GM12891 (cell line): ENCODE measurements around the gene MARCHF9.

ENCODE experiments used
- DNase-seq: peaks from one replicate; pipeline ENCODE4 v3.0.0; 2011; ENCODE audit warnings: low spot score; ENCODE audit not compliant: insufficient read length
- FAIRE-seq: peaks from 2 replicates; lab custom pipeline; 2011; peaks lifted over from hg19 to GRCh38; lab: Jason Lieb, UNC
- PAX5 ChIP-seq: IDR thresholded peaks from 2 replicates; pipeline ENCODE4 v1.6.1; 2011; ENCODE audit warnings: low read length, moderate library complexity, mild to moderate bottlenecking; ENCODE audit not compliant: insufficient read depth, severe bottlenecking
- POLR2A ChIP-seq: IDR thresholded peaks from 2 replicates; pipeline ENCODE4 v1.6.1; 2011; ENCODE audit warnings: low read depth, low read length, control low read depth
- POLR2AphosphoS5 ChIP-seq: IDR thresholded peaks from 2 replicates; pipeline ENCODE4 v1.6.1; 2011; ENCODE audit warnings: low read depth, low read length, control low read depth
- POU2F2 ChIP-seq: IDR thresholded peaks from 2 replicates; pipeline ENCODE4 v1.6.1; 2011; ENCODE audit warnings: low read depth, mild to moderate bottlenecking, control low read depth, low read length, moderate library complexity
- SPI1 ChIP-seq: IDR thresholded peaks from 2 replicates; pipeline ENCODE4 v1.6.1; 2011; ENCODE audit warnings: low read depth, low read length, control low read depth
- TAF1 ChIP-seq: IDR thresholded peaks from 2 replicates; pipeline ENCODE4 v1.6.1; 2011; ENCODE audit warnings: low read depth, low read length, control low read depth

The MARCHF9 gene

GRCh38 chr12:57777367-57777766, 22.5 kb downstream of the MARCHF9 start:
- FAIRE-seq (no peak), DNase-seq (no peak)
- no peak for TF ChIP-seq PAX5
- TF ChIP-seq TAF1 = no peak
- no peak for TF ChIP-seq POLR2A
- no peak for TF ChIP-seq POLR2AphosphoS5
- TF ChIP-seq POU2F2 = no peak
- TF ChIP-seq SPI1 = no peak

GRCh38 chr12:57777911-57778310, 23.0 kb downstream of the MARCHF9 start:
- no peak for DNase-seq
- TF ChIP-seq POU2F2 = no peak
- TF ChIP-seq POLR2A = no peak
- TF ChIP-seq TAF1 = no peak
- no peak for TF ChIP-seq PAX5
- TF ChIP-seq SPI1 = no peak
- TF ChIP-seq POLR2AphosphoS5 = no peak
- no peak for FAIRE-seq

GRCh38 chr12:57779736-57780135, 24.8 kb downstream of the MARCHF9 start:
- TF ChIP-seq POLR2A = no peak
- TF ChIP-seq PAX5 = no peak
- TF ChIP-seq POU2F2 = no peak
- TF ChIP-seq TAF1 = no peak
- TF ChIP-seq SPI1 = no peak
- no peak for TF ChIP-seq POLR2AphosphoS5
- FAIRE-seq (no peak), DNase-seq (no peak)

GRCh38 chr12:57780284-57780897, 25.5 kb downstream of the MARCHF9 start:
- DNase-seq (no peak), FAIRE-seq (no peak)
- TF ChIP-seq SPI1 = no peak
- no peak for TF ChIP-seq POLR2A
- no peak for TF ChIP-seq PAX5
- TF ChIP-seq TAF1 = no peak
- no peak for TF ChIP-seq POLR2AphosphoS5
- TF ChIP-seq POU2F2 = no peak

GRCh38 chr12:57781244-57781643, 26.3 kb downstream of the MARCHF9 start:
- no peak for DNase-seq
- FAIRE-seq = no peak

GRCh38 chr12:57781801-57782200, 26.9 kb downstream of the MARCHF9 start:
- TF ChIP-seq TAF1 = no peak
- no peak for TF ChIP-seq POLR2AphosphoS5
- no peak for TF ChIP-seq SPI1
- TF ChIP-seq POLR2A = no peak
- no peak for TF ChIP-seq PAX5
- TF ChIP-seq POU2F2 = no peak
- FAIRE-seq (no peak), DNase-seq (no peak)

More at GRCh38 chr12:57781244-57781643, 26.3 kb downstream of the MARCHF9 start:
- TF ChIP-seq SPI1 (no peak), PAX5 (no peak), POLR2A (no peak), POLR2AphosphoS5 (no peak), TAF1 (no peak), POU2F2 (no peak)

- no peak for DNase-seq
- TF ChIP-seq POLR2A (no peak), SPI1 (no peak), POU2F2 (no peak), TAF1 (no peak), PAX5 (no peak), POLR2AphosphoS5 (no peak)
- no peak for FAIRE-seq
Measured at GRCh38 chr12:57782243-57782607, 27.3 kb downstream of the MARCHF9 start.

GRCh38 chr12:57782608-57783465, 27.9 kb downstream of the MARCHF9 start, which contains the start of gene TSFM:
TSFM (plus strand) TSS chr12:57782787; CDS start chr12:57782802, 15 bp downstream.
- FAIRE-seq (peak; percentile 95), DNase-seq (peak; percentile 74)
- TF ChIP-seq SPI1 (0 out of 2 replicates have a peak, but pooled peaks have one; percentile 6), POLR2AphosphoS5 (peak; percentile 93), POU2F2 (peak; percentile 85), TAF1 (peak; percentile 72), POLR2A (peak; percentile 90), PAX5 (peak; percentile 63)

- DNase-seq = no peak
- TF ChIP-seq SPI1 (no peak), TAF1 (no peak), POLR2AphosphoS5 (no peak)
- FAIRE-seq = no peak
Measured at GRCh38 chr12:57783466-57783801, 28.5 kb downstream of the MARCHF9 start.
